Esophagus muscularis mucosa (tissue), 4 donors: ENCODE data around the gene POU2AF3.

Experiments used
- CTCF ChIP-seq, 3 experiments: fragments of 200-600 bp in 2 of 3; fragments of 450-650 bp in 1 of 3; sonication (generic) in 2 of 3; IDR thresholded peaks; one replicate each; pipeline ENCODE4 v1.5.1; 2017 to 2019; ENCODE audit warnings: antibody characterized with exemption in 3 of 3, mild to moderate bottlenecking in 2 of 3, moderate library complexity in 1 of 3
- EP300 ChIP-seq: sonication (generic); formaldehyde crosslinking; IDR thresholded peaks from one replicate; pipeline ENCODE4 v1.6.1; 2017; ENCODE audit warnings: antibody characterized with exemption
- POLR2A ChIP-seq: fragments of 450-650 bp; IDR thresholded peaks from one replicate; pipeline ENCODE4 v1.6.1; 2017; ENCODE audit warnings: antibody characterized with exemption, moderate library complexity, mild to moderate bottlenecking, low read depth
- POLR2AphosphoS5 ChIP-seq, 2 donors: sonication (generic); formaldehyde crosslinking; IDR thresholded peaks; one replicate each; pipeline ENCODE4 v1.6.1; 2017; ENCODE audit warnings: antibody characterized with exemption in 2 of 2

- TF ChIP-seq POLR2A (no peak), CTCF (IDR thresholded peaks at IDR 0.05) (no peak), POLR2AphosphoS5 (IDR thresholded peaks at IDR 0.05) (no peak), EP300 (no peak)
Measured at GRCh38 chr11:111335549-111335948, 37.2 kb downstream of the POU2AF3 start.
